ENCODE results near the gene TBC1D25. TPM values are rescaled to one million over a fixed set of nuclear protein-coding genes. Genes with fewer than 3 reads are reported as not detected.
A peak's percentile ranks its signal among the peaks of the same experiment; 100 is the strongest.

The TBC1D25 gene
- total RNA-seq, 1 donor from 2014 or later = 12.0 TPM

DNA sequence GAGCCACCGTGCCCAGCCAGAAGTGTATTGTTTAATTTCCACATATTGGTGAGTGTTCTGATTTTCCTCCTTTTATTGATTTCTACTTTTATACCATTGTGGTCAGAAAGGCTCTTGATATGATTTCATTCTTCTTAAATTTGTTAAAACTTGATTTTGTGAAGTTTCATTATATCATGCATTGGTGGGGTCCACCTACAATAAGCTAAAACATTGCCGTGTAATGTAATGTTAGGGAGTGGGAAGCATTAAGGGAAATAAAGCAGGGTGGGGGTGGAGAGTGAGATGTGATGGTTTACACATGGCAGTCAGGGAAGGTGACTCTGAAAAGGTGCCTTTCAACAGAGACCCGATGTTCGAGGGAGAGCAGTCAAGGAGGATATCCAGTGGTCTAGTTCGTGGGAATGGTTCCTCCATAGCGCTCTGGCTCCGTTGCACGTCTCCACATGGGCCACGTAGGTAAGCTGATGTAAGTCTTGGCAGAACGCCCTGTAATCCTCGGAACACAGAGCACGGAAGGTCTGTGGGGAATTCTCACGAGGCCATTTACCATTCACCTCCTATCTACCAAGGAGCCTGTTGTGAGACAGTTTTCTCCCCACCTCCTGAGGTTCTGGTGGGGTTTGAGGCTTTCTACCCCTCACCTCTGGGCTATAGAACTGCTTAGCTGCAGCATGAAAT, 50.1 kb downstream of the TBC1D25 start:
- no peak overlapping the region for H3K4me3 ChIP-seq
- TF ChIP-seq, protein P1, sequence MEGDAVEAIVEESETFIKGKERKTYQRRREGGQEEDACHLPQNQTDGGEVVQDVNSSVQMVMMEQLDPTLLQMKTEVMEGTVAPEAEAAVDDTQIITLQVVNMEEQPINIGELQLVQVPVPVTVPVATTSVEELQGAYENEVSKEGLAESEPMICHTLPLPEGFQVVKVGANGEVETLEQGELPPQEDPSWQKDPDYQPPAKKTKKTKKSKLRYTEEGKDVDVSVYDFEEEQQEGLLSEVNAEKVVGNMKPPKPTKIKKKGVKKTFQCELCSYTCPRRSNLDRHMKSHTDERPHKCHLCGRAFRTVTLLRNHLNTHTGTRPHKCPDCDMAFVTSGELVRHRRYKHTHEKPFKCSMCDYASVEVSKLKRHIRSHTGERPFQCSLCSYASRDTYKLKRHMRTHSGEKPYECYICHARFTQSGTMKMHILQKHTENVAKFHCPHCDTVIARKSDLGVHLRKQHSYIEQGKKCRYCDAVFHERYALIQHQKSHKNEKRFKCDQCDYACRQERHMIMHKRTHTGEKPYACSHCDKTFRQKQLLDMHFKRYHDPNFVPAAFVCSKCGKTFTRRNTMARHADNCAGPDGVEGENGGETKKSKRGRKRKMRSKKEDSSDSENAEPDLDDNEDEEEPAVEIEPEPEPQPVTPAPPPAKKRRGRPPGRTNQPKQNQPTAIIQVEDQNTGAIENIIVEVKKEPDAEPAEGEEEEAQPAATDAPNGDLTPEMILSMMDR (IDR thresholded peaks at IDR 0.05) = no peak
- intact Hi-C loops (cut with DNase I) = no loop called here
- DNase-seq = no peak
- no peaks in the 10 kb centered on the region for H3K9me3 ChIP-seq
- no peaks in the 10 kb centered on the region for H3K36me3 ChIP-seq
- peak in 1 of 2 donors; percentile 30 for ATAC-seq
- peaks cover 8% of the 10 kb centered on the region for H3K4me1 ChIP-seq
- H3K27me3 ChIP-seq (ENCODE audit: low read depth) = no peaks in the 10 kb centered on the region
- H3K27ac ChIP-seq = no peak overlapping the region

DNA sequence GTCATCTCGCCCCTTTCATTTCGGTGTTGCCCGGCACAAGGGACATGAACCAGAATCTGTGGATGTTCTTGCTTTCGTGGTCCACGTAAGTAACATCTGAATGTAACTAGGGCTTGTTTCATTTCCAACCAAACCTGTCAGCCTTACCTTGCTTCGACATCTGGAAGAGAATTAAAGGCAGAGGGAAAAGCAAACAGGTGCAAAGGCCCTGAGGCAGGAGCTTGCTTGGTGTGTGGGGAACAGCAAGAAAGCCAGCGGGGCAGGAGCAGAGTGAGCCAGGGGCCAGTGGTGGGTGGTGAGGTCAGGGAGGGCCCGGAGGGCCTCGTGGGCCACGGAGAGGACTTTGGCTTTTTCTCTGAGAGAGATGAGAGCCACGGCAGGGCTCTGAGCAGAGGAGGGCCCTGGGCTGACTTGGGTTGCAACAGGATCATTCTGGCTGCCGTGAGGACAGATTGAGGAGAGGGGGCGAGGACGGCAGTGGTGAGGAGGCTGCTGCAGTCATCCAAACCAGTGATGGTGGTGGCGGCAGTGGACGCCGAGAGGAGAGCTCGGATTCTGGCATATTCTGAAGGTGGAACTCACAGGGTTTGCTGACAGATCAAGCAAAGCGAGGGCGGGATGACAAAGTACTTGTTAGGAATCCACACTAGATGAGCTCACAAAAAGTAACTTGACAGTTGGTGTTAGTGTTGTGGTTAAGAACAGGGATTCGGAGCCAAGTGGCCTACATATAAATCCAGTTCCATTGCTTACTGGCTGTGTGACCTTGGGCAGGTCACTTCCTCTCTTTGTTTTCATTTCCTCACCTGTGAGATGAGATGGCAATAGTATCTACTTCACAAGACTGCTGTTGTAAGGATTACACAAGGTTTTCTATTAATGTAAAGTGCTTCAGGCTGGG, 50.9 kb downstream of the TBC1D25 start:
- Histone ChIP-seq H3K27me3 (ENCODE audit: low read depth) (no peaks in the 10 kb centered on the region), H3K36me3 (no peaks in the 10 kb centered on the region), H3K27ac (peak overlapping the region; percentile 77), H3K9me3 (no peaks in the 10 kb centered on the region), H3K4me1 (peaks cover 8% of the 10 kb centered on the region), H3K4me3 (no peak overlapping the region)
- TF ChIP-seq, protein P1 (IDR thresholded peaks at IDR 0.05) = no peak
- intact Hi-C loops (cut with DNase I) = no loop called here
- DNase-seq (no peak), ATAC-seq (no peak)

DNA sequence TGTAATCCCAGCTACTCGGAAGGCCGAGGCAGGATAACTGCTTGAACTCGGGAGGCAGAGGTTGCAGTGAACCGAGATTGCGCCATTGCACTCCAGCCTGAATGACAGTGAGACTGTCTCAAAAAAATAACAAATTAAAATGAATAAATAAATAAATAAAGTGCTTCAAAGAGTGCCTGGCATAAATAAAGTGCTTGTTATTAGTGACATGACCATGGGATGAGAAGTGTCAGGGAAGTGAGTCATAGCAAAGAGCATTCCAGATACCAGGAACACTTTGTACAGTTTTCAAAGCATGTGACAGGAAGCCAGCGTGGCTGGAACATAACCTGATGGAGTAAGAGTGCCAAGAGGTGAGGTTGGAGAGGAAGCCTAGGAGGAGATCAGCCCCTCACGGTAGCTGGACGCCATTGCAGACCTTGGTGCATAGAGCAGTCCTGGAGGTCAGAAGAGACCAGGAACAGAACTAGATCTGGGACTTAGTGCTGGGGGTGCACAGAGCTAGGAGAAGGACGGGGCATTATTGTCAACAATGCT, 51.8 kb downstream of the TBC1D25 start:
- H3K36me3 ChIP-seq = no peaks in the 10 kb centered on the region
- no peaks in the 10 kb centered on the region for H3K27me3 ChIP-seq (ENCODE audit: low read depth)
- TF ChIP-seq, protein P1 (IDR thresholded peaks at IDR 0.05) = peak; percentile 26
- peaks cover 8% of the 10 kb centered on the region for H3K4me1 ChIP-seq
- H3K27ac ChIP-seq = peak overlapping the region; percentile 77
- no peak for DNase-seq
- no peak overlapping the region for H3K4me3 ChIP-seq
- intact Hi-C loops (cut with DNase I) = no loop called here
- ATAC-seq = peak; percentile 82 to 86
- no peaks in the 10 kb centered on the region for H3K9me3 ChIP-seq

DNA sequence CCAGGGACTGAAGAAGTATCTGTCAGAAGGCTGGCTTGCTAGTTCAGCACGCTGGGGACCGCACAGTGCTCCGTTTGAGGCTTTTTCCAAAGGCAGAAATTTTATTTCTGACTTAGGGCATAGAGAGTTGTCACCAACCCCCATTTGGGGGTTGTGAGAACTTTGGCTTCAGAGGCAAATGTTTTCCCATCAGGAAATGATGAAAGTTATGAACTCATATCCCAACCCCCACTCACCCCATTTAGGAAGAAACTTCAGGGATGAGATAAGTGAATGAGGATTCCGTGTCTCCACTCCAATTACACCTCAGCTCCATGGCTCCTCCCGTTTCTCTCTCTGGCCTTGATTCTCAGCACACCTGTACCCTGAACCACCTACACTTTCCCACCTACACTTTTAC, 53.5 kb downstream of the TBC1D25 start:
- Histone ChIP-seq H3K4me1 (peaks cover 8% of the 10 kb centered on the region), H3K4me3 (no peak overlapping the region), H3K36me3 (no peaks in the 10 kb centered on the region), H3K9me3 (no peaks in the 10 kb centered on the region), H3K27me3 (ENCODE audit: low read depth) (no peaks in the 10 kb centered on the region), H3K27ac (no peak overlapping the region)
- DNase-seq (no peak), ATAC-seq (no peak)
- TF ChIP-seq, protein P1 (IDR thresholded peaks at IDR 0.05) = no peak
- intact Hi-C loops (cut with DNase I) = no loop called here

DNA sequence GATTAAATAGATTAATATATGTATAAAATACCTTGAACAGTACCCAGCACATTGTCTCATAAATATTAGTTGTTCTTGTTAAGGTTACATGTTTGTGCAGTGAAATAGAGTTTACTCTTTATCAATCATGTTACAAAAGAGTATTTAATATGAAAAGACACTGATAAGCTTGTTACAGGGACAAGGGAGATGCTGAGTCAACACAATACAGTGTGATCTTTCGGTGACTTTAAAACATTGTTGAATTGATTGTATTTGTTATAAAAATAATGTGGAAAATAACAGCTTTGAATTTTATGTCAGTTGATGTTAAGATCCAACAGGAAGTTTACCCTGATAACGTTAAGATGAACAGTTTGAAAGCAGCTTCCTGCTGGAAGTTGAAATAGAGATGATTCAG, 56.4 kb downstream of the TBC1D25 start:
- TF ChIP-seq, protein P1 (IDR thresholded peaks at IDR 0.05) = no peak
- peaks cover 22% of the 10 kb centered on the region for H3K36me3 ChIP-seq
- H3K4me1 ChIP-seq = peaks cover 7% of the 10 kb centered on the region
- no peaks in the 10 kb centered on the region for H3K9me3 ChIP-seq
- intact Hi-C loops (cut with DNase I) = no loop called here
- no peak for ATAC-seq
- H3K27ac ChIP-seq = peak overlapping the region; percentile 36
- H3K27me3 ChIP-seq (ENCODE audit: low read depth) = no peaks in the 10 kb centered on the region
- DNase-seq = no peak
- H3K4me3 ChIP-seq = no peak overlapping the region

All from lower lobe of right lung (tissue), 2 donors.